Skeletal muscle satellite cell (primary cell): Measurements from ENCODE around the gene CTIF.

Source experiments
- H3K27me3 ChIP-seq: 2 replicates; pipeline ENCODE4 v1.7.0; 2013; ENCODE audit warnings: low read length; ENCODE audit not compliant: control insufficient read depth, insufficient read depth
- H3K36me3 ChIP-seq: 2 replicates; pipeline ENCODE4 v1.7.0; 2013; ENCODE audit warnings: mild to moderate bottlenecking, control low read depth, low read length; ENCODE audit not compliant: insufficient read depth
- H3K4me1 ChIP-seq: 2 replicates; pipeline ENCODE4 v1.7.0; 2013; ENCODE audit warnings: low read length; ENCODE audit not compliant: control insufficient read depth, insufficient read depth
- H3K4me2 ChIP-seq: 2 replicates; pipeline ENCODE4 v1.7.0; 2013; ENCODE audit warnings: mild to moderate bottlenecking, low read length
- H3K4me3 ChIP-seq: 2 replicates; pipeline ENCODE4 v1.7.0; 2013; ENCODE audit warnings: low read length
- H3K9ac ChIP-seq: 2 replicates; pipeline ENCODE4 v1.7.0; 2013; ENCODE audit warnings: mild to moderate bottlenecking, low read depth, low read length, moderate library complexity
- H3K9me3 ChIP-seq: replicated peaks from 2 replicates; pipeline ENCODE4 v1.7.0; 2013; ENCODE audit warnings: mild to moderate bottlenecking, control low read depth, low read length

Gene CTIF

GRCh38 chr18:48675912-48676311 is 137.1 kb downstream of the CTIF start:
- Histone ChIP-seq H3K36me3 (peaks cover 27% of the 10 kb centered on the region), H3K9me3 (no peaks in the 10 kb centered on the region), H3K4me1 (peaks cover 7% of the 10 kb centered on the region), H3K27me3 (no peaks in the 10 kb centered on the region), H3K4me3 (no peak overlapping the region), H3K9ac (no peak overlapping the region), H3K4me2 (no peak overlapping the region)

- H3K4me3 ChIP-seq, result no peak overlapping the region
- peaks cover 22% of the 10 kb centered on the region for H3K36me3 ChIP-seq
- H3K4me1 ChIP-seq, result peaks cover 7% of the 10 kb centered on the region
- no peak overlapping the region for H3K9ac ChIP-seq
- H3K27me3 ChIP-seq, result no peaks in the 10 kb centered on the region
- H3K4me2 ChIP-seq, result no peak overlapping the region
- no peaks in the 10 kb centered on the region for H3K9me3 ChIP-seq
These were observed 137.5 kb downstream of the CTIF start for GRCh38 chr18:48676346-48676745.

GRCh38 chr18:48676756-48677368 is 138.0 kb downstream of the CTIF start:
- H3K4me3 ChIP-seq, result no peak overlapping the region
- H3K4me1 ChIP-seq, result peaks cover 7% of the 10 kb centered on the region
- H3K9me3 ChIP-seq, result no peaks in the 10 kb centered on the region
- no peak overlapping the region for H3K9ac ChIP-seq
- no peaks in the 10 kb centered on the region for H3K27me3 ChIP-seq
- H3K36me3 ChIP-seq, result peaks cover 17% of the 10 kb centered on the region
- no peak overlapping the region for H3K4me2 ChIP-seq

- Histone ChIP-seq H3K4me2 (no peak overlapping the region), H3K4me3 (no peak overlapping the region), H3K9ac (no peak overlapping the region), H3K27me3 (no peaks in the 10 kb centered on the region), H3K4me1 (peaks cover 7% of the 10 kb centered on the region), H3K36me3 (peaks cover 15% of the 10 kb centered on the region), H3K9me3 (no peaks in the 10 kb centered on the region)
These were observed 139.6 kb downstream of the CTIF start for GRCh38 chr18:48678237-48679115.

- H3K9ac ChIP-seq, result no peak overlapping the region
- H3K4me3 ChIP-seq, result no peak overlapping the region
- no peaks in the 10 kb centered on the region for H3K27me3 ChIP-seq
- peaks cover 7% of the 10 kb centered on the region for H3K4me1 ChIP-seq
- no peaks in the 10 kb centered on the region for H3K9me3 ChIP-seq
- H3K4me2 ChIP-seq, result no peak overlapping the region
- H3K36me3 ChIP-seq, result peaks cover 19% of the 10 kb centered on the region
These were observed 140.4 kb downstream of the CTIF start for GRCh38 chr18:48679236-48679635.

- H3K4me2 ChIP-seq, result no peak overlapping the region
- H3K4me1 ChIP-seq, result peaks cover 4% of the 10 kb centered on the region
- no peak overlapping the region for H3K4me3 ChIP-seq
- H3K27me3 ChIP-seq, result no peaks in the 10 kb centered on the region
- H3K36me3 ChIP-seq, result peaks cover 19% of the 10 kb centered on the region
- no peak overlapping the region for H3K9ac ChIP-seq
- no peaks in the 10 kb centered on the region for H3K9me3 ChIP-seq
These were observed 141.8 kb downstream of the CTIF start for GRCh38 chr18:48680339-48681250.

GRCh38 chr18:48682768-48683167 is 143.9 kb downstream of the CTIF start:
- Histone ChIP-seq H3K36me3 (peaks cover 18% of the 10 kb centered on the region), H3K4me2 (no peak overlapping the region), H3K9ac (no peak overlapping the region), H3K27me3 (no peaks in the 10 kb centered on the region), H3K9me3 (no peaks in the 10 kb centered on the region), H3K4me1 (no peaks in the 10 kb centered on the region), H3K4me3 (no peak overlapping the region)

GRCh38 chr18:48683197-48683596 is 144.4 kb downstream of the CTIF start:
- Histone ChIP-seq H3K4me3 (no peak overlapping the region), H3K36me3 (peaks cover 20% of the 10 kb centered on the region), H3K9me3 (no peaks in the 10 kb centered on the region), H3K4me2 (no peak overlapping the region), H3K27me3 (no peaks in the 10 kb centered on the region), H3K9ac (no peak overlapping the region), H3K4me1 (no peaks in the 10 kb centered on the region)

- Histone ChIP-seq H3K27me3 (no peaks in the 10 kb centered on the region), H3K4me3 (no peak overlapping the region), H3K36me3 (peaks cover 20% of the 10 kb centered on the region), H3K9ac (no peak overlapping the region), H3K4me2 (no peak overlapping the region), H3K9me3 (no peaks in the 10 kb centered on the region), H3K4me1 (no peaks in the 10 kb centered on the region)
These were observed 144.8 kb downstream of the CTIF start for GRCh38 chr18:48683661-48684060.

- Histone ChIP-seq H3K27me3 (no peaks in the 10 kb centered on the region), H3K4me1 (no peaks in the 10 kb centered on the region), H3K9me3 (no peaks in the 10 kb centered on the region), H3K9ac (no peak overlapping the region), H3K4me3 (no peak overlapping the region), H3K4me2 (no peak overlapping the region), H3K36me3 (peaks cover 21% of the 10 kb centered on the region)
These were observed 148.7 kb downstream of the CTIF start for GRCh38 chr18:48687346-48688042.

GRCh38 chr18:48688961-48689360 is 150.1 kb downstream of the CTIF start:
- no peaks in the 10 kb centered on the region for H3K9me3 ChIP-seq
- H3K4me2 ChIP-seq, result no peak overlapping the region
- H3K27me3 ChIP-seq, result no peaks in the 10 kb centered on the region
- peaks cover 8% of the 10 kb centered on the region for H3K4me1 ChIP-seq
- H3K36me3 ChIP-seq, result peaks cover 13% of the 10 kb centered on the region
- no peak overlapping the region for H3K9ac ChIP-seq
- no peak overlapping the region for H3K4me3 ChIP-seq
